Stimulated activated CD4-positive, alpha-beta T cell treated with anti-CD3 and anti-CD28 coated beads, TNF-alpha, amount 100 ng/mL, for 4 hours (primary cell): ENCODE measurements around the gene HPCA.

Source experiments
- DNase-seq, 3 experiments: peaks; one replicate each; pipeline ENCODE4 v3.0.0-alpha.2; 2020; ENCODE audit warnings: low read depth in 3 of 3

HPCA gene

GRCh38 chr1:32871364-32872191, 14.7 kb upstream of the HPCA start:
- DNase-seq, result no peak

GRCh38 chr1:32872192-32872460, 14.2 kb upstream of the HPCA start:
- DNase-seq, result no peak

GRCh38 chr1:32873484-32873883, 12.8 kb upstream of the HPCA start:
- no peak for DNase-seq

- DNase-seq, result no peak
Measured at GRCh38 chr1:32874860-32875752, 11.2 kb upstream of the HPCA start.

GRCh38 chr1:32876341-32877210, 9.7 kb upstream of the HPCA start:
- DNase-seq, result peak in 1 of 3 experiments; percentile 13

- DNase-seq, result no peak
Measured at GRCh38 chr1:32877211-32878110, 8.8 kb upstream of the HPCA start.

- no peak for DNase-seq
Measured at GRCh38 chr1:32878183-32878582, 8.1 kb upstream of the HPCA start.

- no peak for DNase-seq
Measured at GRCh38 chr1:32878637-32879041, 7.7 kb upstream of the HPCA start.

- no peak for DNase-seq
Measured at GRCh38 chr1:32881291-32881690, 5.0 kb upstream of the HPCA start.

- DNase-seq, result no peak
Measured at GRCh38 chr1:32881871-32882850, 4.1 kb upstream of the HPCA start.

GRCh38 chr1:32883338-32884031, 2.8 kb upstream of the HPCA start:
- DNase-seq, result no peak

- DNase-seq, result no peak
Measured at GRCh38 chr1:32884032-32884372, 2.3 kb upstream of the HPCA start.

GRCh38 chr1:32884726-32885125, 1.6 kb upstream of the HPCA start:
- no peak for DNase-seq

- no peak for DNase-seq
Measured at GRCh38 chr1:32885676-32886003, 651 bp upstream of the HPCA start.

- no peak for DNase-seq
Measured at GRCh38 chr1:32886828-32887414, 630 bp downstream of the HPCA start.

- no peak for DNase-seq
Measured at GRCh38 chr1:32887623-32888022, 1.3 kb downstream of the HPCA start.

- no peak for DNase-seq
Measured at GRCh38 chr1:32888134-32888533, 1.8 kb downstream of the HPCA start.

- no peak for DNase-seq
Measured at GRCh38 chr1:32888677-32889420, 2.6 kb downstream of the HPCA start.
